Panc1 (cell line): ENCODE data around the gene CEND1. TPM values are rescaled to one million over a fixed set of nuclear protein-coding genes. Genes with fewer than 3 reads are reported as not detected.

Experiments used
- ATAC-seq: fragments of 200-7000 bp; cut with Tn5 transposase; 2 replicates; pipeline ENCODE4 v1.9.1; 2020; ENCODE audit warnings: mild to moderate bottlenecking, moderate library complexity
- BruUV-seq: library from RNA; stranded (reverse); fragments of 400-500 nt; replicated peaks from 2 replicates; lab custom pipeline; 2021; lab: Mats Ljungman, UMichigan
- CTCF ChIA-PET: fragments of 300-600 bp; sonication (Branson Sonifier 250); formaldehyde crosslinking; loops from one replicate; lab custom pipeline; 2022; ENCODE audit warnings: antibody characterized with exemption; lab: Charles Lee
- POLR2A ChIA-PET: fragments of 300-600 bp; sonication (Branson Sonifier 250); formaldehyde crosslinking; loops from one replicate; lab custom pipeline; 2022; ENCODE audit warnings: antibody characterized with exemption; lab: Charles Lee
- DNase-seq: peaks from one replicate; pipeline ENCODE4 v3.0.0-alpha.2; 2010; ENCODE audit warnings: low read depth, low spot score
- H3K27ac ChIP-seq: 2 replicates; pipeline ENCODE4 v1.5.1; 2011; ENCODE audit warnings: mild to moderate bottlenecking, low read length, inconsistent platforms
- H3K27me3 ChIP-seq: fragments of 200-500 bp; sonication (Bioruptor generic); 2 replicates; pipeline ENCODE4 v1.6.0; 2014; ENCODE audit warnings: low read length, inconsistent platforms; ENCODE audit not compliant: control insufficient read depth, insufficient read depth
- H3K36me3 ChIP-seq: fragments of 200-500 bp; sonication (Bioruptor generic); 2 replicates; pipeline ENCODE4 v1.5.1; 2014; ENCODE audit warnings: inconsistent platforms, mild to moderate bottlenecking, low read length, moderate library complexity; ENCODE audit not compliant: control insufficient read depth, insufficient read depth
- H3K4me1 ChIP-seq: 2 replicates; pipeline ENCODE4 v1.5.1; 2011; ENCODE audit warnings: inconsistent platforms, mild to moderate bottlenecking, low read length, moderate library complexity; ENCODE audit not compliant: control insufficient read depth, insufficient read depth
- H3K4me3 ChIP-seq, 2 experiments: 2 replicates each; pipeline ENCODE4 v1.5.1; 2011 to 2012; ENCODE audit warnings: low read depth in 2 of 2, low read length in 2 of 2, mild to moderate bottlenecking in 2 of 2, inconsistent platforms in 1 of 2, moderate library complexity in 1 of 2
- H3K9me3 ChIP-seq: fragments of 200-500 bp; sonication (Bioruptor generic); 2 replicates; pipeline ENCODE4 v1.5.1; 2014; ENCODE audit warnings: low read depth, mild to moderate bottlenecking, inconsistent platforms, low read length, moderate library complexity; ENCODE audit not compliant: control insufficient read depth, insufficient read depth
- POLR2AphosphoS5 ChIP-seq: IDR thresholded peaks from 2 replicates; pipeline ENCODE4 v1.6.1; 2012; ENCODE audit warnings: mild to moderate bottlenecking, low read depth, low read length, moderate library complexity
- SIN3A ChIP-seq: IDR thresholded peaks from 2 replicates; pipeline ENCODE4 v1.6.1; 2012; ENCODE audit warnings: low read depth, mild to moderate bottlenecking, low read length, moderate library complexity, borderline replicate concordance; ENCODE audit not compliant: insufficient read depth
- TCF7L2 ChIP-seq: IDR thresholded peaks from 2 replicates; pipeline ENCODE4 v1.6.1; 2011; ENCODE audit warnings: mild to moderate bottlenecking, low read depth, low read length, inconsistent platforms
- in situ Hi-C: cut with HindIII; loops from 2 replicates; pipeline ENCODE4 v1.10.0; 2016; ENCODE audit warnings: low sequenced_read_pairs, low pct_unique_long_range_greater_than_20kb
- intact Hi-C: fragments of 100-400 bp; cut with micrococcal nuclease; formaldehyde crosslinking; loops from one replicate; pipeline ENCODE4 v1.10.0; 2022; ENCODE audit not compliant: unreplicated experiment
- total RNA-seq: library from RNA; stranded (reverse); gene quantifications from one replicate; pipeline ENCODE4 v1.2.1, GENCODE V29; 2021; ENCODE audit not compliant: unreplicated experiment
- TF ChIP-seq, protein P1 (sequence below): fragments of 450-650 bp; IDR thresholded peaks from 2 replicates; pipeline ENCODE4 v1.5.1; 2017; ENCODE audit warnings: mild to moderate bottlenecking
- TF ChIP-seq, protein P2 (sequence below), 2 experiments: IDR thresholded peaks; 2 replicates each; pipeline ENCODE4 v1.6.1; 2011 to 2012; ENCODE audit warnings: low read depth in 2 of 2, control low read depth in 1 of 2, low read length in 1 of 2, mild to moderate bottlenecking in 1 of 2, moderate library complexity in 1 of 2; ENCODE audit not compliant: insufficient read depth in 1 of 2

The CEND1 gene
- total RNA-seq, 1 experiment from 2014 or later: 15.9 TPM

DNA sequence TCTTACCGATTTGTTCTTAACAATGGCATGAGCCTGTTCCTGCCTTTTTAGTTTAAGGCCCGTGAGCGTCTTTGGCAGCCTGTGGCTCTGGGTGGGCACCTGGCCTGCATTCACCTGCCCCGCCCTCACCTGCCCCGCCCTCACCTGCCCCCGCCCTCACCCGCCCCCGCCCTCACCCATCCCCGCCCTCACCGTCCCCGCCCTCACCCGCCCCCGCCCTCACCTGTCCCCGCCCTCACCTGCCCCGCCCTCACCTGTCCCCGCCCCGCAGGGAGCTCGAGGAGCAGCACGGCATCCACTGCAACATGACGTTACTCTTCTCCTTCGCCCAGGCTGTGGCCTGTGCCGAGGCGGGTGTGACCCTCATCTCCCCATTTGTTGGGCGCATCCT is 26.8 kb downstream of the CEND1 start:
- ChIA-PET CTCF (interaction anchor here (0.6 to 0.7 kb wide), 2 partner anchors 26 to 202 kb away, joined by 3 read pairs; no protein-coding TSS in a partner anchor), POLR2A (interaction anchor here (1.3 kb wide), 1 partner anchor 15 kb away, joined by 3 read pairs; the partner anchor contains the start of gene TALDO1)
- in situ Hi-C loops: no loop called here
- BruUV-seq: no TSS peak
- H3K4me3 ChIP-seq: no peak overlapping the region
- no peaks in the 10 kb centered on the region for H3K9me3 ChIP-seq
- TF ChIP-seq SIN3A: no peak
- TF ChIP-seq, protein P1, sequence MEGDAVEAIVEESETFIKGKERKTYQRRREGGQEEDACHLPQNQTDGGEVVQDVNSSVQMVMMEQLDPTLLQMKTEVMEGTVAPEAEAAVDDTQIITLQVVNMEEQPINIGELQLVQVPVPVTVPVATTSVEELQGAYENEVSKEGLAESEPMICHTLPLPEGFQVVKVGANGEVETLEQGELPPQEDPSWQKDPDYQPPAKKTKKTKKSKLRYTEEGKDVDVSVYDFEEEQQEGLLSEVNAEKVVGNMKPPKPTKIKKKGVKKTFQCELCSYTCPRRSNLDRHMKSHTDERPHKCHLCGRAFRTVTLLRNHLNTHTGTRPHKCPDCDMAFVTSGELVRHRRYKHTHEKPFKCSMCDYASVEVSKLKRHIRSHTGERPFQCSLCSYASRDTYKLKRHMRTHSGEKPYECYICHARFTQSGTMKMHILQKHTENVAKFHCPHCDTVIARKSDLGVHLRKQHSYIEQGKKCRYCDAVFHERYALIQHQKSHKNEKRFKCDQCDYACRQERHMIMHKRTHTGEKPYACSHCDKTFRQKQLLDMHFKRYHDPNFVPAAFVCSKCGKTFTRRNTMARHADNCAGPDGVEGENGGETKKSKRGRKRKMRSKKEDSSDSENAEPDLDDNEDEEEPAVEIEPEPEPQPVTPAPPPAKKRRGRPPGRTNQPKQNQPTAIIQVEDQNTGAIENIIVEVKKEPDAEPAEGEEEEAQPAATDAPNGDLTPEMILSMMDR: no peak
- TF ChIP-seq POLR2AphosphoS5: no peak
- TF ChIP-seq TCF7L2: no peak
- TF ChIP-seq, protein P2, sequence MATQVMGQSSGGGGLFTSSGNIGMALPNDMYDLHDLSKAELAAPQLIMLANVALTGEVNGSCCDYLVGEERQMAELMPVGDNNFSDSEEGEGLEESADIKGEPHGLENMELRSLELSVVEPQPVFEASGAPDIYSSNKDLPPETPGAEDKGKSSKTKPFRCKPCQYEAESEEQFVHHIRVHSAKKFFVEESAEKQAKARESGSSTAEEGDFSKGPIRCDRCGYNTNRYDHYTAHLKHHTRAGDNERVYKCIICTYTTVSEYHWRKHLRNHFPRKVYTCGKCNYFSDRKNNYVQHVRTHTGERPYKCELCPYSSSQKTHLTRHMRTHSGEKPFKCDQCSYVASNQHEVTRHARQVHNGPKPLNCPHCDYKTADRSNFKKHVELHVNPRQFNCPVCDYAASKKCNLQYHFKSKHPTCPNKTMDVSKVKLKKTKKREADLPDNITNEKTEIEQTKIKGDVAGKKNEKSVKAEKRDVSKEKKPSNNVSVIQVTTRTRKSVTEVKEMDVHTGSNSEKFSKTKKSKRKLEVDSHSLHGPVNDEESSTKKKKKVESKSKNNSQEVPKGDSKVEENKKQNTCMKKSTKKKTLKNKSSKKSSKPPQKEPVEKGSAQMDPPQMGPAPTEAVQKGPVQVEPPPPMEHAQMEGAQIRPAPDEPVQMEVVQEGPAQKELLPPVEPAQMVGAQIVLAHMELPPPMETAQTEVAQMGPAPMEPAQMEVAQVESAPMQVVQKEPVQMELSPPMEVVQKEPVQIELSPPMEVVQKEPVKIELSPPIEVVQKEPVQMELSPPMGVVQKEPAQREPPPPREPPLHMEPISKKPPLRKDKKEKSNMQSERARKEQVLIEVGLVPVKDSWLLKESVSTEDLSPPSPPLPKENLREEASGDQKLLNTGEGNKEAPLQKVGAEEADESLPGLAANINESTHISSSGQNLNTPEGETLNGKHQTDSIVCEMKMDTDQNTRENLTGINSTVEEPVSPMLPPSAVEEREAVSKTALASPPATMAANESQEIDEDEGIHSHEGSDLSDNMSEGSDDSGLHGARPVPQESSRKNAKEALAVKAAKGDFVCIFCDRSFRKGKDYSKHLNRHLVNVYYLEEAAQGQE (IDR thresholded peaks at IDR 0.05; ENCODE audit: insufficient read depth in 1 of 2, low read depth in 2 of 2, low read length in 1 of 2): no peak
- H3K27me3 ChIP-seq: no peaks in the 10 kb centered on the region
- peaks cover 3% of the 10 kb centered on the region; the same call in 1 of the 2 replicates for H3K36me3 ChIP-seq
- peak overlapping the region; percentile 73; the same call in 1 of the 2 replicates for H3K27ac ChIP-seq
- ATAC-seq: no peak
- DNase-seq: no peak
- intact Hi-C loops: no loop called here
- H3K4me1 ChIP-seq: peaks cover 25% of the 10 kb centered on the region

DNA sequence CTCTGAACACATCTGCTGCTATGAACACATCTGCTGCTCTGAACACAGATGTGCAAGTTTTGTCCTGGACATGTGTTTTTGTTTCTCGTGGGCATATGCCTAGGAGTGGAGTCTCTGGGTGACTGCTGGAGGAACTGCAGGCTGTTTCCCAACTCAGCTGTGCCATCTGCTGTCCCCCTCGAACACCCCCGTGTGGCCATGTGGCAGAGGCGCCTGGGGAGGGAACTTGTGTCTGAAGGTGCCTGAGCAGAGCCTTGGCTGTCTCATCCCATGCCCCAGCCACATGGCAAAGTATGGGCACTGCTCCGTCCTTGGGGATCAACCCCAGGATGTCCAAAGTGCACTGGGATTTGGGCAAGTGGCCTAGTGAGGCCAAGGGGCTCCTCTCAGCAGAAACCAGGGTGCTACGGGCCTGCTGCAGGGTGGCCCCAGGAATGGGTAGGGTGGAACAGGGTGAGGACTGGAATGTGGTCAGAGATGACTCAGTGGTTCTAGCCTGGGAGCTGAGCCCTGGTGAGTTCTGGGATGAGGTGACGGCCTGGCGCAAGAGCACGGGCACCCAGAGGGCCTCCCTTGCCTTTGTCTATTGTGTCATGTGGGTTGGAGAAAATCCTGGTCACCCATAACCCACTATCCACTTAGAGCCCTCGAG is 27.3 kb downstream of the CEND1 start:
- DNase-seq: no peak
- no peaks in the 10 kb centered on the region for H3K9me3 ChIP-seq
- H3K4me3 ChIP-seq: no peak overlapping the region
- intact Hi-C loops (no loop called here), in situ Hi-C loops (no loop called here)
- ChIA-PET CTCF (interaction anchor here (0.6 kb wide), 1 partner anchor 18 kb away, joined by 6 read pairs; no protein-coding TSS in a partner anchor), POLR2A (interaction anchor here (0.7 to 1.3 kb wide), 2 partner anchors 9 to 15 kb away, joined by 3 to 4 read pairs; partner anchors contain the start of gene TALDO1)
- peaks cover 3% of the 10 kb centered on the region; the same call in 1 of the 2 replicates for H3K36me3 ChIP-seq
- BruUV-seq: no TSS peak
- H3K4me1 ChIP-seq: peaks cover 25% of the 10 kb centered on the region
- ATAC-seq: peak; percentile 61
- H3K27me3 ChIP-seq: no peaks in the 10 kb centered on the region
- TF ChIP-seq, protein P1: peak; percentile 76
- TF ChIP-seq TCF7L2 (no peak), POLR2AphosphoS5 (peak; percentile 43), SIN3A (no peak)
- TF ChIP-seq, protein P2 (IDR thresholded peaks at IDR 0.05; ENCODE audit: insufficient read depth in 1 of 2, low read depth in 2 of 2, low read length in 1 of 2): 0 out of 4 replicates have a peak, but pooled peaks of 1 of the 2 experiments have one; percentile 37
- peak overlapping the region; percentile 73 for H3K27ac ChIP-seq
